GM19397 (cell line): Measurements from ENCODE around the gene ATP8A1.
A peak's percentile ranks its signal among the peaks of the same experiment; 100 is the strongest.

Experiments
- ATAC-seq: cut with Tn5 transposase; IDR thresholded peaks from one replicate; pipeline ENCODE4 v1.9.1; 2021; ENCODE audit warnings: mild to moderate bottlenecking, moderate library complexity; ENCODE audit not compliant: unreplicated experiment

Gene ATP8A1

GRCh38 chr4:42578187-42578586 is 78.7 kb downstream of the ATP8A1 start:
- no peak for ATAC-seq

- ATAC-seq: no peak
Observed at GRCh38 chr4:42574870-42575430, 82.0 kb downstream of the ATP8A1 start.

- ATAC-seq: no peak
Observed at GRCh38 chr4:42573249-42573648, 83.7 kb downstream of the ATP8A1 start.

- no peak for ATAC-seq
Observed at GRCh38 chr4:42570221-42570620, 86.7 kb downstream of the ATP8A1 start.

- peak; percentile 93 for ATAC-seq
Observed at GRCh38 chr4:42568610-42569207, 88.2 kb downstream of the ATP8A1 start.

GRCh38 chr4:42566835-42567234 is 90.1 kb downstream of the ATP8A1 start:
- no peak for ATAC-seq

- no peak for ATAC-seq
Observed at GRCh38 chr4:42562016-42562415, 94.9 kb downstream of the ATP8A1 start.

- ATAC-seq: no peak
Observed at GRCh38 chr4:42561031-42561430, 95.9 kb downstream of the ATP8A1 start.

- no peak for ATAC-seq
Observed at GRCh38 chr4:42560467-42560861, 96.4 kb downstream of the ATP8A1 start.

GRCh38 chr4:42558156-42558555 is 98.7 kb downstream of the ATP8A1 start:
- no peak for ATAC-seq

GRCh38 chr4:42555828-42556227 is 101.1 kb downstream of the ATP8A1 start:
- ATAC-seq: no peak

- no peak for ATAC-seq
Observed at GRCh38 chr4:42554072-42554471, 102.8 kb downstream of the ATP8A1 start.

GRCh38 chr4:42549896-42550295 is 107.0 kb downstream of the ATP8A1 start:
- ATAC-seq: no peak

- ATAC-seq: no peak
Observed at GRCh38 chr4:42547805-42548204, 109.1 kb downstream of the ATP8A1 start.

- no peak for ATAC-seq
Observed at GRCh38 chr4:42543762-42544161, 113.1 kb downstream of the ATP8A1 start.

- ATAC-seq: no peak
Observed at GRCh38 chr4:42543126-42543525, 113.8 kb downstream of the ATP8A1 start.

GRCh38 chr4:42541647-42542046 is 115.3 kb downstream of the ATP8A1 start:
- ATAC-seq: no peak

GRCh38 chr4:42533042-42533441 is 123.9 kb downstream of the ATP8A1 start:
- ATAC-seq: no peak

- no peak for ATAC-seq
Observed at GRCh38 chr4:42531341-42532030, 125.4 kb downstream of the ATP8A1 start.

GRCh38 chr4:42523066-42523718 is 133.7 kb downstream of the ATP8A1 start:
- ATAC-seq: no peak

GRCh38 chr4:42519803-42520417 is 137.0 kb downstream of the ATP8A1 start:
- no peak for ATAC-seq
